Heart right ventricle (tissue), 16 donors: ENCODE results near the gene EEPD1. TPM values are rescaled to one million over a fixed set of nuclear protein-coding genes. Genes with fewer than 3 reads are reported as not detected.

Experiments used
- ATAC-seq, 8 donors: fragments of 200-7000 bp; cut with Tn5 transposase; one replicate each; pipeline ENCODE4 v1.9.1; 2020; ENCODE audit warnings: mild to moderate bottlenecking in 8 of 8, moderate library complexity in 8 of 8, moderate number of reproducible peaks in 1 of 8
- DNase-seq, 2 donors: peaks; one replicate each; pipeline ENCODE4 v3.0.0-alpha.2; 2020
- H3K27ac ChIP-seq, 10 donors: fragments of 200-600 bp; sonication (generic) in 2 of 10; one replicate each; pipeline versions ENCODE4 v1.5.0 to v1.8.0; 2020 to 2022; ENCODE audit warnings: mild to moderate bottlenecking in 3 of 10
- H3K27me3 ChIP-seq, 7 donors: fragments of 200-600 bp; one replicate each; pipeline ENCODE4 v1.8.0; 2021 to 2022; ENCODE audit warnings: mild to moderate bottlenecking in 2 of 7
- H3K36me3 ChIP-seq, 9 donors: fragments of 200-600 bp; sonication (generic) in 1 of 9; one replicate each; pipeline versions ENCODE4 v1.5.0 to v1.8.0; 2020 to 2022; ENCODE audit warnings: mild to moderate bottlenecking in 2 of 9
- H3K4me1 ChIP-seq, 9 donors: fragments of 200-600 bp; sonication (generic) in 1 of 9; one replicate each; pipeline versions ENCODE4 v1.5.0 to v1.8.0; 2020 to 2022; ENCODE audit warnings: mild to moderate bottlenecking in 4 of 9
- H3K4me3 ChIP-seq, 10 donors: fragments of 200-600 bp; sonication (generic) in 2 of 10; one replicate each; pipeline versions ENCODE4 v1.5.0 to v1.8.0; 2020 to 2022; ENCODE audit warnings: mild to moderate bottlenecking in 7 of 10, moderate library complexity in 2 of 10
- H3K9me3 ChIP-seq, 11 donors: fragments of 200-600 bp in 10 of 11; sonication (generic) in 2 of 11; one replicate each; pipeline versions ENCODE4 v1.5.0 to v1.8.0; 2013 to 2022; ENCODE audit warnings: mild to moderate bottlenecking in 2 of 11, control low read depth in 1 of 11, moderate library complexity in 1 of 11
- CTCF ChIP-seq, 9 donors: fragments of 200-600 bp; sonication (generic) in 2 of 9; IDR thresholded peaks; one replicate each; pipeline versions ENCODE4 v1.5.0 to v1.8.0; 2021 to 2022; ENCODE audit warnings: antibody characterized with exemption in 9 of 9, mild to moderate bottlenecking in 5 of 9, moderate library complexity in 1 of 9
- WGBS, 2 donors: extraction: QIAGEN DNeasy Blood & Tissue Kit; methylation state at CpG; one replicate each; pipeline ENCODE4 v1.1.7; 2013; ENCODE audit warnings: inconsistent platforms in 1 of 2; 5-methylcytosine and 5-hydroxymethylcytosine counted together
- intact Hi-C, 10 donors: fragments of 100-400 bp; cut with DNase I; formaldehyde crosslinking; loops; one replicate each; pipeline versions ENCODE4 v1.11.1 to v1.14.2; 2022
- polyA plus RNA-seq, 2 donors: library from polyadenylated mRNA; stranded (reverse); fragments of 200-250 nt; gene quantifications; one replicate each; pipeline ENCODE4 v1.2.3, GENCODE V29; 2013
- total RNA-seq, 10 donors: library from RNA; stranded (reverse); fragmentation: NEBNext Ultra II Directional in 3 of 10; extraction: Animal tissue kit (Norgen Biotek cat#: 25700) in 3 of 10; gene quantifications; one replicate each; pipeline versions ENCODE4 v1.2.1 to v1.2.4, GENCODE V29; 2021 to 2023
- donor health status: Arrhythmogenic right ventricular cardiomyopathy.
- donor health status: ischemic (EF 13 %, LVEDD 7.1; RV severe dilation, severe dysfunction).
- donor health status: healthy with polysubstance abuse.
- donor health status: DM: no; HTN: yes; CAD: no.
- donor health status: DM: no; HTN: no; CAD: no.
- donor health status: ischemic (EF 25% LVEDD 6.9; RV normal size, moderate dysfunction).
- donor health status: ischemic (EF 25% LVEDD 5.7; RV mildly dilated, moderate dysfunction).
- donor health status: healthy.
- donor health status: DM: yes; HTN: yes; CAD: no.
- donor health status: Ischemic cardiomyopathy.
- donor health status: ischemic (EF 35%, LVEDD 5.7; RV mildly dilated, moderate dysfunction).
- donor health status: nonischemic (EF 11% LVEDD 7.7; RV severe dilation, severe dysfunction).
- donor health status: DM: yes; HTN: yes; CAD: no.
- donor health status: PGD.
- donor health status: ischemic (EF 29% LVEDD 5.4; RV normal size, mild dysfunction).
- donor health status: nonischemic (EF 23%, LVEDD 6.1; RV moderate dilation, normal function).

EEPD1 gene
- total and polyA plus RNA-seq, 12 donors: 6.1 to 15.2 (median 8.4) TPM

- Histone ChIP-seq H3K27me3 (no peaks in the 10 kb centered on the region), H3K36me3 (peaks cover 0 to 17% (median 0%) of the 10 kb centered on the region in 9 donors), H3K9me3 (no peaks in the 10 kb centered on the region), H3K4me3 (no peak overlapping the region), H3K4me1 (peaks cover 2 to 94% (median 74%) of the 10 kb centered on the region in 9 donors), H3K27ac (peak overlapping the region in 4 of 10 donors; percentile 23 to 90 (median 58))
- ATAC-seq (peak in 7 of 8 donors; percentile 26 to 63 (median 60)), DNase-seq (peak; percentile 54 to 61)
- intact Hi-C loops: loop anchor here in 6 of 10 donors (5.0 to 10.0 kb wide), 5 partner anchors 56 to 131 kb away; partner anchors contain the start of gene EEPD1 (in 3 of the 6)
- 86 to 96% methylated on average over 7 of the region's 7 CpGs for WGBS, 2 donors
- no peak for TF ChIP-seq CTCF (IDR thresholded peaks at IDR 0.05)
These were observed 130.7 kb downstream of the EEPD1 start for GRCh38 chr7:36283711-36284130.

GRCh38 chr7:36284456-36285090, 131.5 kb downstream of the EEPD1 start:
- intact Hi-C loops: loop anchor here in 8 of 10 donors (5.0 to 10.0 kb wide), 7 partner anchors 57 to 132 kb away; partner anchors contain the start of gene EEPD1 (in 3 of the 8)
- Histone ChIP-seq H3K36me3 (peaks cover 0 to 21% (median 0%) of the 10 kb centered on the region in 9 donors), H3K4me3 (no peak overlapping the region), H3K27me3 (no peaks in the 10 kb centered on the region), H3K27ac (peak overlapping the region in 5 of 10 donors; percentile 41 to 90 (median 76)), H3K9me3 (no peaks in the 10 kb centered on the region), H3K4me1 (peaks cover 2 to 91% (median 66%) of the 10 kb centered on the region in 9 donors)
- WGBS, 2 donors: 87 to 96% methylated on average over 19 of the region's 19 CpGs
- TF ChIP-seq CTCF (IDR thresholded peaks at IDR 0.05): no peak
- ATAC-seq: no peak
- DNase-seq: no peak

- Histone ChIP-seq H3K4me3 (no peak overlapping the region), H3K9me3 (no peaks in the 10 kb centered on the region), H3K4me1 (peaks cover 2 to 88% (median 61%) of the 10 kb centered on the region in 9 donors), H3K27ac (peak overlapping the region in 6 of 10 donors; percentile 58 to 90 (median 76)), H3K36me3 (peaks cover 0 to 28% (median 0%) of the 10 kb centered on the region in 9 donors), H3K27me3 (no peaks in the 10 kb centered on the region)
- DNase-seq: no peak
- ATAC-seq: no peak
- WGBS, 2 donors: 68 to 83% methylated on average over 9 of the region's 9 CpGs
- intact Hi-C loops: loop anchor here in 7 of 10 donors (5.0 to 10.0 kb wide), 5 partner anchors 73 to 130 kb away; partner anchors contain the start of gene EEPD1 (in 2 of the 7)
- no peak for TF ChIP-seq CTCF (IDR thresholded peaks at IDR 0.05)
These were observed 132.2 kb downstream of the EEPD1 start for GRCh38 chr7:36285276-36285675.

- Histone ChIP-seq H3K27me3 (no peaks in the 10 kb centered on the region), H3K36me3 (peaks cover 0 to 37% (median 0%) of the 10 kb centered on the region in 9 donors), H3K4me3 (no peak overlapping the region), H3K4me1 (peaks cover 0 to 88% (median 54%) of the 10 kb centered on the region in 9 donors), H3K9me3 (no peaks in the 10 kb centered on the region), H3K27ac (peak overlapping the region in 9 of 10 donors; percentile 33 to 90 (median 74))
- intact Hi-C loops: loop anchor here in 7 of 10 donors (5.0 to 10.0 kb wide), 5 partner anchors 74 to 131 kb away; partner anchors contain the start of gene EEPD1 (in 2 of the 7)
- TF ChIP-seq CTCF (IDR thresholded peaks at IDR 0.05): no peak
- ATAC-seq (no peak), DNase-seq (no peak)
- WGBS, 2 donors: 77 to 83% methylated on average over 2 of the region's 2 CpGs
These were observed 133.2 kb downstream of the EEPD1 start for GRCh38 chr7:36286226-36286625.
